Gastrocnemius medialis (tissue), 4 donors: Measurements from ENCODE around the gene DDX19B. TPM values are rescaled to one million over a fixed set of nuclear protein-coding genes. Genes with fewer than 3 reads are reported as not detected.

Experiments used
- ATAC-seq, 2 donors: fragments of 150-250 bp; one replicate each; pipeline ENCODE4 v1.9.1; 2016
- DNase-seq, 2 donors: peaks; one replicate each; pipeline ENCODE4 v3.0.0-alpha.2; 2019
- H3K27ac ChIP-seq, 4 donors: fragments of 200-600 bp; sonication (generic); 1 replicate in 1 of 4; 2 replicates in 3 of 4; pipeline ENCODE4 v1.5.1; 2016 to 2018; ENCODE audit warnings: mild to moderate bottlenecking in 2 of 4, moderate library complexity in 1 of 4
- H3K27me3 ChIP-seq, 3 donors: fragments of 200-600 bp; sonication (generic) in 2 of 3; 1 replicate in 1 of 3; 2 replicates in 2 of 3; pipeline versions ENCODE4 v1.5.1 to v1.6.0; 2016 to 2019; ENCODE audit warnings: mild to moderate bottlenecking in 1 of 3, moderate library complexity in 1 of 3
- H3K36me3 ChIP-seq, 2 donors: fragments of 200-600 bp; sonication (generic) in 1 of 2; one replicate each; pipeline ENCODE4 v1.5.1; 2017 to 2018
- H3K4me1 ChIP-seq, 2 donors: fragments of 200-600 bp; sonication (generic) in 1 of 2; one replicate each; pipeline ENCODE4 v1.5.1; 2016 to 2017; ENCODE audit warnings: mild to moderate bottlenecking in 2 of 2
- H3K4me3 ChIP-seq, 4 donors: fragments of 200-600 bp; sonication (generic) in 3 of 4; 1 replicate in 1 of 4; 2 replicates in 3 of 4; pipeline ENCODE4 v1.5.1; 2016 to 2019; ENCODE audit warnings: mild to moderate bottlenecking in 2 of 4
- H3K9me3 ChIP-seq, 3 donors: fragments of 200-600 bp; sonication (generic) in 2 of 3; 1 replicate in 1 of 3; 2 replicates in 2 of 3; pipeline ENCODE4 v1.5.1; 2016 to 2019
- POLR2A ChIP-seq, 2 donors: fragments of 450-650 bp; IDR thresholded peaks; one replicate each; pipeline ENCODE4 v1.6.1; 2017; ENCODE audit warnings: antibody characterized with exemption in 2 of 2, mild to moderate bottlenecking in 2 of 2, moderate library complexity in 2 of 2
- in situ Hi-C, 4 donors: fragments of 200-750 bp; cut with MboI; loops; one replicate each; pipeline versions ENCODE4 v1.15.0 to v1.8.0; 2017; ENCODE audit warnings: low sequenced_read_pairs in 4 of 4
- intact Hi-C: fragments of 100-400 bp; cut with DNase I; formaldehyde crosslinking; loops from one replicate; pipeline ENCODE4 v1.15.1; 2023; ENCODE audit warnings: low total_unique reads
- total RNA-seq, 4 donors: library from RNA; depleted of rRNA; stranded (reverse); fragments of >200 nt; gene quantifications; one replicate each; pipeline versions ENCODE4 v1.1.0 to v1.2.3, GENCODE V29; 2016
- TF ChIP-seq, protein P1 (sequence below), 5 experiments: fragments of 450-650 bp in 3 of 5; fragments of 200-600 bp in 2 of 5; sonication (generic) in 2 of 5; IDR thresholded peaks in 4 of 5; conservative IDR thresholded peaks in 1 of 5; 1 replicate in 4 of 5; 2 replicates in 1 of 5; pipeline ENCODE4 v1.5.1; 2016 to 2019; ENCODE audit warnings: antibody characterized with exemption in 5 of 5, mild to moderate bottlenecking in 3 of 5, moderate library complexity in 3 of 5

Gene DDX19B
- total RNA-seq, 4 donors from 2014 or later, result 26.6 to 38.3 (median 31.9) TPM

DNA sequence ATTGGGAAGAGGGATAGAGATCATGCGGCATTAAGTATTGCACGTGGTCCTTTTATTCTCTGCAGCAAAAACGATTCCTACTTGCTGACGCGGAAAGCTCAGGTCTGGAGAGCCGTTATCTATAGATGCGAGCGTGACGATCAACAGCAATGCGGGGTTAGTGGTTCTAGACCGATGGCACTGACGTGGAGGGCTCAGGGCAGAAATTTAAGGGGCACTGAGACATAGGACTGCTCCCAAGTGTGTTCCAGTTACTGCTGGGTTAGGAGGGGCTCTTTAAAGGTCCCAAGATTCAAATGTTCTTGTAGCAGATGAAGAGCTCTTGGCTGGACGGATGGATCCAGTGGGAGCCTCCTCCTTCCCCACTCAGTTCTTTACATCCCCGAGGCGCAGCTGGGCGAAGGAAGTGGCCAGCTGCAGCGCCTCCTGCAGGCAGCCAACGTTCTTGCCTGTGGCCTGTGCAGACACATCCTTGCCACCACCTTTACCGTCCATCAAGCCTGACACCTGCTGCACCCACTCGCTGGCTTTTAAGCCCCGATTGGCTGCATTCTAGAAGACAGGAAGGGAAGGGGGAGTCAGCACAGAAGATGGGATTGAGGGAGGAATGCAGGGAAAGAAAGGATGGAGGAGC lies 46.5 kb upstream of the DDX19B start:
- in situ Hi-C loops, result loop anchor here in 2 of 4 donors (10.0 to 25.0 kb wide), 2 partner anchors 98 to 590 kb away; no protein-coding TSS in a partner anchor
- Histone ChIP-seq H3K9me3 (no peaks in the 10 kb centered on the region), H3K4me3 (no peak overlapping the region), H3K4me1 (peaks cover 17 to 21% of the 10 kb centered on the region in 2 donors), H3K27ac (no peak overlapping the region), H3K27me3 (no peaks in the 10 kb centered on the region), H3K36me3 (peaks cover 0 to 52% of the 10 kb centered on the region in 2 donors)
- TF ChIP-seq, protein P1, sequence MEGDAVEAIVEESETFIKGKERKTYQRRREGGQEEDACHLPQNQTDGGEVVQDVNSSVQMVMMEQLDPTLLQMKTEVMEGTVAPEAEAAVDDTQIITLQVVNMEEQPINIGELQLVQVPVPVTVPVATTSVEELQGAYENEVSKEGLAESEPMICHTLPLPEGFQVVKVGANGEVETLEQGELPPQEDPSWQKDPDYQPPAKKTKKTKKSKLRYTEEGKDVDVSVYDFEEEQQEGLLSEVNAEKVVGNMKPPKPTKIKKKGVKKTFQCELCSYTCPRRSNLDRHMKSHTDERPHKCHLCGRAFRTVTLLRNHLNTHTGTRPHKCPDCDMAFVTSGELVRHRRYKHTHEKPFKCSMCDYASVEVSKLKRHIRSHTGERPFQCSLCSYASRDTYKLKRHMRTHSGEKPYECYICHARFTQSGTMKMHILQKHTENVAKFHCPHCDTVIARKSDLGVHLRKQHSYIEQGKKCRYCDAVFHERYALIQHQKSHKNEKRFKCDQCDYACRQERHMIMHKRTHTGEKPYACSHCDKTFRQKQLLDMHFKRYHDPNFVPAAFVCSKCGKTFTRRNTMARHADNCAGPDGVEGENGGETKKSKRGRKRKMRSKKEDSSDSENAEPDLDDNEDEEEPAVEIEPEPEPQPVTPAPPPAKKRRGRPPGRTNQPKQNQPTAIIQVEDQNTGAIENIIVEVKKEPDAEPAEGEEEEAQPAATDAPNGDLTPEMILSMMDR (IDR thresholded peaks at IDR 0.05 in 4 of 5, conservative IDR thresholded peaks at IDR 0.05 in 1 of 5), result no peak
- no peak for TF ChIP-seq POLR2A (IDR thresholded peaks at IDR 0.05)
- no peak for DNase-seq
- no peak for ATAC-seq
- intact Hi-C loops, result no loop called here

DNA sequence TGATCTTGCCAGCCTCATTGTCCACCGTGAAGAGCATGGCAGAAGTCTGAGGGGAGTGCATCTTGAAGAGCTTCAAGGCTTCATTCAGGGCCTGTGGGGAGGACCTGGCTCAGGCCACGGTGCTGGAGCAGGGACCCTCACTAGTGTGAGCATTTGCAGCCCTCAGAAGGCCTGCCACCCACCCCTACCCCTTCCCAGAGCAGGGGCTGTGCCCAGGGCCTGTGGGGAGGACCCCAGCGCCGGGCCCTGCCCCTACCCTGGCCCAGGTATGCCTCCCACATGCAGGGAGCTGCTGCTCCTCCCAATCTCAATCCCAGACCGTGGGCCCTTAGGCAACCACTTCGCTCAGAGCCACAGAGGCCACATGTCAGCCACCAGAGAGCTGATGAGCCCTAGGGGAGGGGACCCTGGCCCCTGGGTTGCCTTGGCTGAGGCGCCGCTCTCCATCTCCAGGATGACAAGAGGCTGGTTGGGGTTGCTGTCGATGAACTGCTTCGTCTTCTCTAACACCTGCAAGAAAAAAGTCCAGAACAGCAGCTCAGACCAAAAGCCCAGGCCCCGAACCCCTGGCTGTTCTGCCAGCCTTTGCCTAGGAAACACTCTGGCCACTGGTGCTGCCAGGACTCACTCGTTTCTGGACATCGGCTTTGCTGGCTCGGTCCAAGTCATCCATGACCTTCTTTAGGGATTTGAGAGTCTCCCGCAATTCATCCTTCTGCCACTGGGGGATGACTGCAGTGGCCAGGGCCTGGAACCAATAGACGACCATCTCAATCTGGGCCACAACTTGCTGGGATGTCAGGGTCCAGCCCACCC lies 45.5 kb upstream of the DDX19B start:
- H3K4me1 ChIP-seq, result peaks cover 17 to 21% of the 10 kb centered on the region in 2 donors
- no peaks in the 10 kb centered on the region for H3K27me3 ChIP-seq
- no peak overlapping the region for H3K4me3 ChIP-seq
- ATAC-seq (no peak), DNase-seq (no peak)
- in situ Hi-C loops, result loop anchor here in 2 of 4 donors (10.0 to 25.0 kb wide), 2 partner anchors 99 to 591 kb away; no protein-coding TSS in a partner anchor
- TF ChIP-seq POLR2A (IDR thresholded peaks at IDR 0.05), result no peak
- TF ChIP-seq, protein P1 (IDR thresholded peaks at IDR 0.05 in 4 of 5, conservative IDR thresholded peaks at IDR 0.05 in 1 of 5), result peak in 4 of 5 experiments; percentile 22 to 42 (median 24)
- H3K9me3 ChIP-seq, result no peaks in the 10 kb centered on the region
- no peak overlapping the region for H3K27ac ChIP-seq
- peaks cover 0 to 62% of the 10 kb centered on the region in 2 donors for H3K36me3 ChIP-seq
- intact Hi-C loops, result no loop called here

DNA sequence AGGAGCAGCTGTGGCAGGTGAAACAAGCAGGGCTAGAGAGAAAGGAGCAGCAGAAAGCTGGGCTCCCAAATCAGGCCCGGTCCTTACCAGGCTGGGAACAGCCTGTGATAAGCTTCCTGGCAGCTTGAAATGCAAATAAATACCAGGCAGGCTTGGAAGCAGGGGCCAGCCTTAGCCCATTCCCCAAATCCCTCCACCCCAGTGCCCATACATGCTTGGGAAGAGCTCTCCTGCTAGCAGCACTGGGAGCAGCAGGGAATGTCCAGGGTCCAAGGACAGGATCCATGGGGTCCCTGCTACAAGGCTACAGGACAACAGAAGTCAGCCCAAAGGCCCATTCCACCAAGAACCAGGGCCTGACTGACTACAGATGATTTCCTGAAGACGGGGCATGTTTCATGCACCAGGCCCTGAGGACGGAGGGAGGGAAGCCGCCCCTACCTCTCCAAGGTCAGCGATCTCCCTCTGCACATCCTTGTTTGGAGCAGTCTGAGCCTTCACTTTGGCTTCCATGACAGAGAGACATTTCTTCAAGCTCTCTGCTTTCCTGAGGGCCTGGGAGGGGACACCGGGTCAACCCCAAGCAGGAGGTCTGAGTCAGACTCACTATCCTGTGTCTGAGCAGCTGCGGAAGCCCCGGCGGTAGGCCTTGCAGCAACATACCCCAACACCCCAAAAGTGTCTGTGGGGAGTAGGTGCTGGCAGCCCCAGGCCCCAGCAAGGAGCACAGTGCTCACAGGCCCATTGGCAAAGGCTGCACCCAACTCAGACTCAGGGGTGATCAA lies 44.6 kb upstream of the DDX19B start:
- Histone ChIP-seq H3K4me3 (no peak overlapping the region), H3K27me3 (no peaks in the 10 kb centered on the region), H3K27ac (no peak overlapping the region), H3K9me3 (no peaks in the 10 kb centered on the region), H3K36me3 (peaks cover 0 to 71% of the 10 kb centered on the region in 2 donors), H3K4me1 (peaks cover 13 to 16% of the 10 kb centered on the region in 2 donors)
- TF ChIP-seq POLR2A (IDR thresholded peaks at IDR 0.05), result no peak
- TF ChIP-seq, protein P1 (IDR thresholded peaks at IDR 0.05 in 4 of 5, conservative IDR thresholded peaks at IDR 0.05 in 1 of 5), result no peak
- no peak for DNase-seq
- no peak for ATAC-seq
- in situ Hi-C loops (loop anchor here in 2 of 4 donors (10.0 to 25.0 kb wide), 2 partner anchors 100 to 592 kb away; no protein-coding TSS in a partner anchor), intact Hi-C loops (no loop called here)

DNA sequence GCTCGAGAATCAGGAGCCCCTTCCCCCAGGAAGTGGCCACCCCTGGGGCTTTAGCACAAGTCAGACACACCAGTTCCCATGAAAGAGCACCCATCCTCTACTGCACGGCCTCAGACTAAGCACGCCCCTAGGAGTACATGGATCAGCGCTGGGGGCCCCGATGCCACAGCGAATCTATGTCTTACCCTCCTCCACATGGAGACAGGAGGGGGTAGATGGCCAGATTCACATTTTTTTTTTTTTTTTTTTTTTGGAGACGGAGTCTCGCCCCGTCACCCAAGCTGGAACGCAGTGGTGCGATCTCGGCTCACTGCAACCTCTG lies 44.1 kb upstream of the DDX19B start:
- Histone ChIP-seq H3K36me3 (peaks cover 0 to 76% of the 10 kb centered on the region in 2 donors), H3K4me3 (no peak overlapping the region), H3K9me3 (no peaks in the 10 kb centered on the region), H3K27ac (no peak overlapping the region), H3K27me3 (no peaks in the 10 kb centered on the region), H3K4me1 (peaks cover 7 to 11% of the 10 kb centered on the region in 2 donors)
- intact Hi-C loops (no loop called here), in situ Hi-C loops (loop anchor here in 2 of 4 donors (10.0 to 25.0 kb wide), 2 partner anchors 100 to 593 kb away; no protein-coding TSS in a partner anchor)
- no peak for DNase-seq
- ATAC-seq, result no peak
- TF ChIP-seq, protein P1 (IDR thresholded peaks at IDR 0.05 in 4 of 5, conservative IDR thresholded peaks at IDR 0.05 in 1 of 5), result no peak
- no peak for TF ChIP-seq POLR2A (IDR thresholded peaks at IDR 0.05)
